NCI-H1436 (cell line): ENCODE data around the gene GPR137.
"Not testable (repeated sequence)": the region's sequence is repeated elsewhere in the genome, so short reads cannot be mapped to it uniquely, and the experiment has no call there.

ENCODE experiments used
- DNase-seq: peaks from one replicate; lab custom pipeline; 2025; lab: John Stamatoyannopoulos, UW

GPR137 gene

DNA sequence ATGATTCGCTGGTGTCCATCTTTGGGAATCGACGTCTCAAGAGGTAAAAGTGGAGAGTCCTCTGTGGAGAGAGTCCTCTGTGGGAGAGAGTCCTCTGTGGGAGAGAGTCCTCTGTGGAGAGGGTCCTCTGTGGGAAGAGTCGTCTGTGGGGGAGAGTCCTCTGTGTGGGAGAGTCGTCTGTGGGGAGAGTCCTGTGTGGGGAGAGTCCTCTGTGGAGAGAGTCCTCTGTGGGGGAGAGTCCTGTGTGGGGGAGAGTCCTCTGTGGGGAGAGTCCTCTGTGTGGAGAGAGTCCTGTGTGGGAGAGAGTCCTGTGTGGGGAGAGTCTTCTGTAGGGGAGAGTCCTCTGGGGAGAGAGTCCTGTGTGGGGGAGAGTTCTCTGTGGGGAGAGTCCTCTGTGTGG is 35.4 kb downstream of the GPR137 start:
- no peak for DNase-seq

DNA sequence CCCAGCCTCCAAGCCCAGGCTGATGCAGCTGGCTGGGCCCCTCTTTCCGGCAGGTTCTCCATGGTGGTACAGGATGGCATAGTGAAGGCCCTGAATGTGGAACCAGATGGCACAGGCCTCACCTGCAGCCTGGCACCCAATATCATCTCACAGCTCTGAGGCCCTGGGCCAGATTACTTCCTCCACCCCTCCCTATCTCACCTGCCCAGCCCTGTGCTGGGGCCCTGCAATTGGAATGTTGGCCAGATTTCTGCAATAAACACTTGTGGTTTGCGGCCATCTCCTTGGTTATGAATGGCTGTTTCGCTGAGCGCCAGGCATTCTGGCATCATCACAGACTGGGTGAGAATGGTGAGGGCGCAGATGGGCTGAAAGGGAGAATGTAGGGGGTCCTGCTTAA is 35.9 kb downstream of the GPR137 start:
- DNase-seq: no peak

DNA sequence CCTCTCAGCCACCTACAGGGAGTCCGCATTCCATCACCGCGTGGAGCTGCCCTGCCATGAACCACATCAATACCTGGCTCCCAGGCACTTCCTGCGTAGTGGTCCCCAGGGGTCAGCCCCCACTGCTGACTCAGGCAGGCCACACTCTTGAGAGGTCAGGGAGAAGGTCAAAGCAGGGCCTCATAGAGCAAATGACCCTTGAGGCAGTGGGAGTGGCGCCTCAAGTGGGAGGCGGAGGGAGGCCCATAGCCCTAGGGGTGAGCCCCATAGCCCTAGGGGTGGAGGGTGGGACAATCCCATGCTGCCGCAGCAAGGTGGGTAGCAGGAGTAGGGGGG is 37.2 kb downstream of the GPR137 start:
- DNase-seq: no peak

DNA sequence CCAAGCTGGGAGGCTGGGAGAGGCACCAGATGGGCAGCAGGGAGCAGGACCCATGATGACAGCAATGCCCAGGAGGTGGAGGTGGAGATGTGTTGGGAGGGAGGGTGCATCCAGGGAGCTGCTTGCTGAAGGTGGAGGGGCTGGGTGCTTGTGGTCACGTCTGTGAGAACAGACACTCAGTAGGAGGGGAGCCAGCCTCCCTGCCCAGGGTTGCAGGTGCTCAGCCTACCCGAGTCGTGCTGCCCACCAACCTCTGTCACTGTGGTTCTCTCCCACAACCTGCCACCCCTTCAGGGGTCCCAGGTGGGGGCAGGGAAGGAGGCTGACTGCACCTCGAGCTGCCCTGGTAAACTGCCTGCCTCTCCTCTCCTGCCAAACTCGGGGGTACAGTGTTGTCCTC is 37.7 kb downstream of the GPR137 start:
- no peak for DNase-seq

DNA sequence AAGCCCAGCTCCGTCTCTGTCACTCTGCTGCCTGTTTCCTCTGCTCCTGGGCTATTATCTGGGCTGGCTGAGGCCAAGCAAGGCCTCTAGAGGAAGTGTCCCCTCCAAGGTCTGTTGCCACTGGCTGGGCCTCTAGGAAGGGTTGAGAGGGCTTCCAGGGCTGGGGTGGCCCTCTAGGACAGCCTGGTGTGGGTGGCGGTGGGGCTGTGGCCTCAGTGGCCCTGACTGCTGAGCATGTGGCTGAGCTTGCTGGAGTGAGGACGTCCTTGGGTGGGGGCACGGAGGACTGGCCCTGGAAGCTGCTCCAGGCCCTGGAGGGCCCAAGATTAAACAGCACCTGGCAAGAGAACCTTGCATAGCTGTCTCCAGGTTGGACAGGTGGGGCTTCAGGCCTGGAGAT is 38.3 kb downstream of the GPR137 start:
- DNase-seq: not testable (repeated sequence)

DNA sequence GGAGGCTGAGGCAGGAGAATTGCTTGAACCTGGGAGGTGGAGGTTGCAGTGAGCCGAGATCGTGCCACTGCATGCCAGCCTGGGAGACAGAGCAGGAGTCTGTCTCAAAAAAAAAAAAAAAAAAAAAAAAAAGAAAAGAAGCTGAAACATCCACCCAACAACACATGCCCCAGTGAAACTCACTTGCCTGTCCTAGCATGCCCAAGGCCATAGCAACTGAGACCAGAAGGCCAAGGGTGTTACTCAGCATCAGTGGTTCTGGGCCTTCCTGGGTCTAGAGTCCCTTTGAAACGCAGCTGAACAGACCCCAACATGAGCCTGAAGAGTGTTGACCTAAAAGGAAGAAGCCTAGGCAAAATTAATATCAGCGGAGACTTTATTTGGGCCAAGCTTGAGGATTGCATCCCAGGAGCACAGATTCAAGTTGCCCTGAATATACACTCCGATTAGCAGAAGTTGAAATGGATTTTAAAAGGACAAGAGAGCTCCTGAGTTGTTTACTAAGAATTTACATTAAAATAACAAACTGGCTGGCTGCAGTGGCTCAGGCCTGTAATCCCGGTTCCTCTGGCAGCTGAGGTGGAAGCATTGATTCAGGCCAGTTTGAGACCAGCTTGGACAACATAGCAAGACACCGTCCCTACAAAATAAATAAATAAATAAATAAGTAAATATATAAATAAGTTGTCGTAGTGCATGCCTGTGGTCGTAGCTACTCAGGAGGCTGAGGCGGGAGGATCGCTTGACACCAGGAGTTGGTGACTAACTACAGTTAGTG is 39.2 kb downstream of the GPR137 start:
- no peak for DNase-seq

DNA sequence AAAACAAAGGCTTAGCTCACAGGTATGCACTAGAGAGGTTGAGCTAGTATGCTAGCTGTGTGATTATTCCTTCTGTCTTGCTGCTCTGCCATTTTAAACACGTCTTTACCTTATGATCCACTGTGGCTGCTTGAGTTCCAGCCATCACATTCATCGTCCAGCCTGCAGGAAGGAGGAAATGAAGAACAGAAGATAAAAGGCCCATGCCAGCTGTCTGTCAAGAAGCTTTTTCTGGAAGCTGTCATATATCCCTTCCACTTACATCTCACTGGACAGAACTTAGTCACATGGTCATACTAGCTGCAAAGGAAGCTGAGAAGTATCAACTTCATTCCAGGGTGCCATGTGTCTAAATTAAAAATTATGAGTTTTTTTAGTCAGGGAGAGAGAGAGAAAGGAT is 41.7 kb downstream of the GPR137 start:
- no peak for DNase-seq

DNA sequence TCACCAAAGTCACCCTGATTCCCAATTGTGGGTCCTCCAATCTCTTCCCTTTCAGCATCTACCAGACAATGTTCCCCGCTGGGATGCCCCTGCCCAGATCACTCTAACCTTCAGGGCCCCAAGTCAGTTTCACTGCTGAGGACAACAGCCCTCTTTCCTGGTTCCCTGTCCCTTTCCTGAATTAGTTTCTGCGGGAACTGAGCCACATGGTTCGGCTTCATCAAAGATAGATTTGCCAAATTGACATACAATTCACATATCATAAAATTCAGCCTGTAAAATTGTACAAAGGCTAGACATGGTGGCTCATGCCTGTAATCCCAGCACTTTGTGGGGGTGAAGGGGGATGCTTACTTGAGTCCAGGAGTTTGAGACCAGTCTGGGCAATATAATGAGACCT is 42.3 kb downstream of the GPR137 start:
- no peak for DNase-seq

DNA sequence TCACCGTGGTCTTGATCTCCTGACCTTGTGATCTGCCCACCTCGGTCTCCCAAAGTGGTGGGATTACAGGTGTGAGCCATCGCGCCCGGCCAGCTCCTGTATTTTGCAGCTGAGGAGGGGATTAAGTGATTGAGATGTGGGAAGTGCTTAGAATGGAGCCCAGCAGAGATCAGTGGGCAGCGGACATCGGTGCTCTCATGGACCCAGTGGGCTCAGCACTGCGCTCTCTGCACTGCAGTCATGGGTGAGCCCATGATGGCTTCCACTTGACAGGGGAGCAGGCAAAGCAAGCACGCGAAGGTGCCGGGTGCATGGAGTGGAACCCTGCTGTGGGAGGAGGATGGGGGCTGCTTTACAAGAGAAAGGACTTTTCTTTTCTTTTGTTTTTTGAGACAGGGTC is 45.2 kb downstream of the GPR137 start:
- DNase-seq: no peak

DNA sequence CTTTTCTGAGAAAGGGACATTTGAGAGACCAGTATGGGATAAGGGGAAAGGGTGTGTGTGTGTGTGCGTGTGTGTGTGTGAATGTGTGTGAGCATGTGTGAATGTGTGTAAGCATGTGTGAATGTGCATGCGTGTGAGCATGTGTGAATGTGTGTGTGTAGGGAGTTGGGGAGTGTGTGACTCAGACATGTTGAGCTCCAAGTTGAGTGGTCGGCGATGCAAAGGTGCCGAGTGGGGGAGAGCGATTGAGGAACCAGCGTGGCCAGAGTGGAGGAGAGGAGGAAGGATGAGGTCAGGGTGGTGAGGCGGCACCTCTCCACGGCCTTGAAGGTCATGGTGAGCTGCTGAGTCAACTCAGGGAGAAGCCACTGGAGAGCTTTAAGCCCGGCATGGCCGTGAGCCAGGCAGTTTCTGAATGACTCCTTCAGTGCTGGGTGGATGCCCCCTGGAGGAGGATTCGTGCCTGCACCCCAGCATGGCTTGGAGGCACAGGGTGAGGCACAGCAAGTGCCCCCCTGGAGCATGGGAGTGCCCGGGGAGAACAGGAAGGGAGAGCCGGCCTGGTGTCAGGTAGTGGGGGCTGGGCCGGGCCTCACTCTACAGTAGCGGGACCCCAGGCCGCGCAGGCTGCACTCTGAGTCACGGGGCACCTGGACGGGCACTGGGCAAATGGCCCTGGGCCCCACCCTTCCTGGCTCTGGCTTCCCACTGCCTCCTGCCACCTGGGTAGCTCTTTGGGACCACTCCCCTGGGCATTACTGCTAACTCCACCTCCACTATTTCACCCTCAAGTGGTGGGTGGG is 46.1 kb downstream of the GPR137 start:
- peak; percentile 48 for DNase-seq

DNA sequence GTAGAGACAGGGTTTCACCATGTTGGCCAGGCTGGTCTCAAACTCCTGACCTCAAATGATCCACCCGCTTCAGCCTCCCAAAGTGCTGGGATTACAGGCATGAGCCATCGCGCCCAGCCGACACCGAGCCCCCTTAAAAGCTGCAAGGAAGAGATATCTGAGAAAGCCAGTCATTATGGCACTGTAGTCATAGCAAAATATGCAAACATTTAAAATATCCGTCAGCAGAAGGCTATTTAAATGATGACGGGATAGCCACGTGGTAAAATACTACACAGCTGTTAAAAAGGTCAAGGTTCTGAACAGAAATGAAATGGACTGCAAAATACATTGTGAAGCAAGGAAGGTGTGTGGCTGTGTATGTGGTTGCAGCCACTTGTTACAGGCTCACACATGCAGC is 47.9 kb downstream of the GPR137 start:
- no peak for DNase-seq

DNA sequence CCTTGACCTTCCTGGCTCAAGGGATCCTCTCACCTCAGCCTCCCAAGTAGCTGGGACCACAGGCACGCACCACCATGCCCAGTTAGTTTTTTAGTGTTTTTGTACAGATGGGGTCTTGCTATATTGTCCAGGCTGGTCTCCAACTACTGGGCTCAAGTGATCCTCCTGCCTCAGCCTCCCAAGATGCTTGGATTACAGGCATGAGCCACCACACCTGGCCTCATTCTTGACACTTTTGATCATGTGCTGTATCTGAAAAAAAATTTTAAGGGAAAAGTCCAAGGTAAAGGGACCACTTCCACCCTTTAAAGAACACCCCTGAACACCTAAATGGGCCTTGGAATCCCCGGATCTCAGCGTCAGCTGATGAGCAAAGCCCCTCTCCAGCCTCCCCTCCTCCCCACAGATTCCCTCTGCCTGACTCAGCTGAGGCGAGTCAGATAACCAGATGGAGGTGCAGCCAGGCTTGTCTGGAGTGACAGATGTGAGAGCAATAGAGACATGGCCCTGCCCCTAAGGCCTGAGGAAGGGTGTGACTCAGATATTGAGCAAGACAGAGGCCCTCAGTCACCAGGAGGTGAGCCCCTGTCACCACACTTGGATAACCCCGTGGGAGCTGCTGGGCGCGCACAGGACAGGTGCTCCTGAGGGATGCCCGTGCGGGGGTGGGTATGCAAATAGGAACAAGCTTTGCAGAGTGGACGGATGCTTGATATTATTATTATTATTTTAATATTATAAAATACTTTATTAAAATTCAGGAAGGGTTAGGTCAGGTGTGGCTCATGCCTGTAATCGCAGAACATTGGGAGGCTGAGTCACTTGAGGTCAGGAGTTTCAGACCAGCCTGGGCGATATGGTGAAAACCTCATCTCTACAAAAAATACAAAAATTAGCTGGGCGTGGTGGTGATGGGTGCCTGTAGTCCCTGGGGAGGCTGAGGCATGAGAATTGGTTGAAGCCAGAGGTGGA is 49.4 kb downstream of the GPR137 start:
- DNase-seq: peak; percentile 72

DNA sequence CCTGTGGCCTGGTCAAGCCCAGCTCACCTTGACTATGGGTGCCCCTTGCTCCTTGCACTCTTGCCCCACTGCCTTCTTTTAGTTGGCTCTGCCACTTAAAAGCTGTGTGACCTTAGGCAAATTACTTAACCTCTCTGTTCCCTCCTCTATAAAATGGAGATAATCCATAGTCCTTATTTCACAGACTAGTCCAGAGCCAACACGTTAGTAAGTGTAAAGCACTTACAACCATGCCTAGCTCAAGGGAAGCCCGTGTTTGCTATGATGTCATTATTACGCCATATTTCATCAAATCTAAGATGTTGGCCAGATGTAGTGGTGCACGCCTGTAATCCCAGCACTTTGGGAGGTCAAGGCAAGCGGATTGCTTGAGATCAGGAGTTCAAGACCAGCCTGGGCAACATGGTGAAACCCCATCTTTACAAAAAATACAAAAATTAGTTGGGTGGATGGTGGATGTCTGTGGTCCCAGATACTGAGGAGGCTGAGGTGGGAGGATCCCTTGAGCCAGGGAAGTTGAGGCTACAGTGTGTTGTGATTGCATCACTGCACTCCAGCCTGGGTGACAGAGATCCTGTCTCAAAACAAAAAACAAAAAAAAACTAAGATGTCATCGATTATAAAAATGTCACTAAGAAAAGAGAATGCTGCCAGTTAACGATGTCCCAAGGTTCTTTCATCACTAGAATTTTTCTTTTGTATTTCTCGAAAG is 52.0 kb downstream of the GPR137 start:
- no peak for DNase-seq

DNA sequence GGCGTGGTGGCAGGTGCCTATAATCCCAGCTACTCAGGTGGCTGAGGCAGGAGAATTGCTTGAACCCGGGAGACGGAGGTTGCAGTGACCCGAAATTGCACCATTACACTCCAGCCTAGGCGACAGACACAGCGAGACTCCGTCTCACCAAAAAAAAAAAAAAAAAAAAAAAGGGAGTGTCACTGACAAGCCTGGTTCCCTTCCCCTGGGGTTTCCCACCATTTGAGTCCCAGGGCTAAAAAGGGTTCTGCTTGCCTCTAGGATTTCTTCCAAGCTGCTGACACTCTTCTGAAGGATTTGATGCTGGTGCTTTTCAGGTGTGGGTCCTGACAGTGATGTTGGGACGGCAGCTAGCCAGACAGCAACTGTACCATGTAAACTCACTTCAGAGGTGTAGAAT is 53.1 kb downstream of the GPR137 start:
- no peak for DNase-seq
